Prostate gland (tissue), 2 donors: ENCODE measurements around the gene BPIFB6. TPM values are rescaled to one million over a fixed set of nuclear protein-coding genes. Genes with fewer than 3 reads are reported as not detected.

Source experiments
- DNase-seq: peaks from one replicate; pipeline ENCODE4 v3.0.0-alpha.2; 2019; ENCODE audit warnings: low spot score
- H3K27ac ChIP-seq, 2 donors: fragments of 200-600 bp; sonication (generic); 2 replicates each; pipeline ENCODE4 v1.5.1; 2017 to 2019
- H3K27me3 ChIP-seq: fragments of 200-600 bp; sonication (generic); replicated peaks from 2 replicates; pipeline ENCODE4 v1.5.1; 2019; ENCODE audit not compliant: insufficient read depth
- H3K36me3 ChIP-seq, 2 donors: fragments of 200-600 bp; sonication (generic); 1 replicate in 1 of 2; 2 replicates in 1 of 2; pipeline versions ENCODE4 v1.5.1 to v1.8.1; 2017 to 2019
- H3K4me1 ChIP-seq: fragments of 200-600 bp; sonication (generic); replicated peaks from 2 replicates; pipeline ENCODE4 v1.5.1; 2019
- H3K4me3 ChIP-seq, 2 donors: fragments of 200-600 bp; sonication (generic); 2 replicates each; pipeline ENCODE4 v1.5.1; 2017 to 2019
- H3K9me3 ChIP-seq: fragments of 200-600 bp; sonication (generic); 2 replicates; pipeline ENCODE4 v1.5.1; 2017
- POLR2A ChIP-seq: fragments of 450-650 bp; IDR thresholded peaks from one replicate; pipeline ENCODE4 v1.6.1; 2016; ENCODE audit warnings: antibody characterized with exemption, mild to moderate bottlenecking
- POLR2AphosphoS5 ChIP-seq: sonication (generic); formaldehyde crosslinking; IDR thresholded peaks from one replicate; pipeline ENCODE4 v1.6.1; 2017; ENCODE audit warnings: antibody characterized with exemption
- WGBS: methylation state at CpG from one replicate; pipeline ENCODE4 v1.1.5; 2018; 5-methylcytosine and 5-hydroxymethylcytosine counted together
- intact Hi-C: fragments of 100-400 bp; cut with DNase I; formaldehyde crosslinking; loops from one replicate; pipeline ENCODE4 v1.14.2; 2022
- total RNA-seq, 2 donors: library from RNA; depleted of rRNA; stranded (reverse); fragments of >200 nt; gene quantifications; one replicate each; pipeline ENCODE4 v1.1.0, GENCODE V29; 2016
- TF ChIP-seq, protein P1 (sequence below), 4 experiments: fragments of 200-600 bp in 2 of 4; fragments of 450-650 bp in 2 of 4; sonication (generic) in 2 of 4; IDR thresholded peaks; 1 replicate in 3 of 4; 2 replicates in 1 of 4; pipeline ENCODE4 v1.5.1; 2016 to 2019; ENCODE audit warnings: antibody characterized with exemption in 4 of 4, mild to moderate bottlenecking in 2 of 4, moderate library complexity in 2 of 4

BPIFB6 gene
- total RNA-seq, 2 donors from 2014 or later = not detected

DNA sequence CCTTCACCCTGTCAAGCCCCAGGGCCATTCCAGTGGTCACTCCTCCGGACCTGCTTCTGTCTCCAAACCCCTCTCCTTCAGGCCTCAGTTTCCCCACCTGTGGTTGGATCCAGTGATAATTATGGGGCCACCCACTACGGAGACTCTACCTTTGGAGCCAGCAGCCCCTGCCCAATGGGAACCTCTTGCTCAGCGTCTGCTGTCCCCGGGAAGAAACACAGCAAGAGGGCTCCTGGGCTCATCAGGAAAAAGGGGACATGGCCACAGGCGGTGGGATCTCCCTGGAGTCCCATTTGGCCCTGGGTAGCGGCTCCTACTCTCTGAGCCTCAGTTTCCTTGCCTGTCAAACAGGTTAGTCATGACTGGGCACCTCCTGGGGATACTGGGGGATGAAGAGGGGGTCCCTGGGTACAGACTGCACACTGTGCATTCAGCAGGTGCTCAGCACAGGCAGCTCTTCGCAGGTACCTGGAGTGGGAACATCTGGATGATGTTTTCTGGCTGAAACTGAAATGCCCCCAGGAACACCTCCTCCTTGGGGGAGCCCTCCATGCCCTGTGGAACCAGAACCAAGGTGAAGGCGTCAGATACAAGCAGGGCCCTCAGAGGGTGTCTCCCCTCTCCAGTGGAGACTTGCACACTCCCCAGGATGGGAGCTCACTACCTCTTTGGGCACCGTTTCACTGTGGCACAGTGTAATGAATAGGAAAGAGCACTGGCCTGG, 46.7 kb upstream of the BPIFB6 start:
- Histone ChIP-seq H3K36me3 (no peaks in the 10 kb centered on the region), H3K4me1 (no peaks in the 10 kb centered on the region), H3K4me3 (no peak overlapping the region), H3K27ac (no peak overlapping the region), H3K27me3 (no peaks in the 10 kb centered on the region), H3K9me3 (no peaks in the 10 kb centered on the region)
- 85% methylated on average over 9 of the region's 9 CpGs for WGBS
- intact Hi-C loops = no loop called here
- TF ChIP-seq POLR2AphosphoS5 = no peak
- TF ChIP-seq POLR2A = no peak
- TF ChIP-seq, protein P1, sequence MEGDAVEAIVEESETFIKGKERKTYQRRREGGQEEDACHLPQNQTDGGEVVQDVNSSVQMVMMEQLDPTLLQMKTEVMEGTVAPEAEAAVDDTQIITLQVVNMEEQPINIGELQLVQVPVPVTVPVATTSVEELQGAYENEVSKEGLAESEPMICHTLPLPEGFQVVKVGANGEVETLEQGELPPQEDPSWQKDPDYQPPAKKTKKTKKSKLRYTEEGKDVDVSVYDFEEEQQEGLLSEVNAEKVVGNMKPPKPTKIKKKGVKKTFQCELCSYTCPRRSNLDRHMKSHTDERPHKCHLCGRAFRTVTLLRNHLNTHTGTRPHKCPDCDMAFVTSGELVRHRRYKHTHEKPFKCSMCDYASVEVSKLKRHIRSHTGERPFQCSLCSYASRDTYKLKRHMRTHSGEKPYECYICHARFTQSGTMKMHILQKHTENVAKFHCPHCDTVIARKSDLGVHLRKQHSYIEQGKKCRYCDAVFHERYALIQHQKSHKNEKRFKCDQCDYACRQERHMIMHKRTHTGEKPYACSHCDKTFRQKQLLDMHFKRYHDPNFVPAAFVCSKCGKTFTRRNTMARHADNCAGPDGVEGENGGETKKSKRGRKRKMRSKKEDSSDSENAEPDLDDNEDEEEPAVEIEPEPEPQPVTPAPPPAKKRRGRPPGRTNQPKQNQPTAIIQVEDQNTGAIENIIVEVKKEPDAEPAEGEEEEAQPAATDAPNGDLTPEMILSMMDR (IDR thresholded peaks at IDR 0.05) = no peak
- no peak for DNase-seq

DNA sequence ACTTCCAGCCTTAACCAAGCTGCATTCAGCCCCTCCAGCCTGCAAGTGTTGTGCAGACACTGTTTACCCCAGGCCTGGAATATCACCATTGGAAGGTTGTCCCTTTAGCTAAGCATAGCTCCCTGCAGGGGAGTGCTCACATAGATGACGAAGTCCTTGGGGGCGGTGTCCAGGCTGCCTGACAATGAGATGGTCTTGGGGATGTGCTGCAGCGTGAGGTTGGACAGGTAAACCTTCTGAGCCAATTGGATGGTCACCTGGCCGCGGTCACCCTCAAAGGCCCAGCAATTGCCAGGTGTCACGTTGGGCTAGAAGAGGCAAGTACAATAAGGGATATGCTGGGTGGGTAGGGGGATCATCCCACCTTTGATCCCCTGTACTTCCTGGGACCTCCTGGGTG, 45.9 kb upstream of the BPIFB6 start:
- intact Hi-C loops = no loop called here
- WGBS = 89% methylated on average over 6 of the region's 6 CpGs
- H3K27me3 ChIP-seq = no peaks in the 10 kb centered on the region
- H3K9me3 ChIP-seq = no peaks in the 10 kb centered on the region
- no peak for DNase-seq
- no peak overlapping the region for H3K27ac ChIP-seq
- no peak overlapping the region for H3K4me3 ChIP-seq
- TF ChIP-seq, protein P1 (IDR thresholded peaks at IDR 0.05) = no peak
- TF ChIP-seq POLR2AphosphoS5 (no peak), POLR2A (no peak)
- no peaks in the 10 kb centered on the region for H3K36me3 ChIP-seq
- no peaks in the 10 kb centered on the region for H3K4me1 ChIP-seq

DNA sequence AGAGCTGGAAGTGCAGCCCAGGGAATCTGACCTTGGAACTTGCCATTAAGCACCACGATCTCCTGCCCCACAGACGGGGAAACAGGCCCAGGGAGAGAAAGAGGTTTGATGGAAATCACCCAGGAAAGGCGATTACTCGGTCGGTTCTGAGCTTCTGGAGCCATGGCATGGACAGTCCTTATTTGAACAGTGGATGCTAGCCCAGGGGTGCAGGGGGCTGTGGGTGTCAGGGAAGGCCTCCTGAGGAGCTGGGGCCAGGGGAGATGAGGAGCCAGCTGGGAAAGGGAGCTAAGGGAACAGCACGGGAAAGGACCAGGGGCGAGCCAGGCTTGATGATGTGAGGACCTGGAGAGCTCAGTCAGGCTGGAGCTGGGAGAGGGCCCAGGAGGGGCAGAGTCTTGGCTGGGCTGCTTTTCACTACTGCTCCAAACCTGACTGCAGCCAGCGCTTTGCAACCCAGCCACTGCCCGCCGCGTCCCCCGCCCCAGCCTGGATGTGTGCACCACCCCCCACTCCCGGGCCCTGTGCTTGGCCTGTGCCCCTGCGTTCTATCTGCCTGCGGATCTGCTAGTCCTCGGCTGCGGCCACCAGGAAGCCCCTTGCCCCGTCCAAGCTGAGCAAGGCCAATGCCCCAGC, 45.0 kb upstream of the BPIFB6 start:
- no peak overlapping the region for H3K27ac ChIP-seq
- H3K4me3 ChIP-seq = no peak overlapping the region
- H3K36me3 ChIP-seq = no peaks in the 10 kb centered on the region
- no peaks in the 10 kb centered on the region for H3K27me3 ChIP-seq
- no peaks in the 10 kb centered on the region for H3K4me1 ChIP-seq
- H3K9me3 ChIP-seq = no peaks in the 10 kb centered on the region
- WGBS = 81% methylated on average over 18 of the region's 18 CpGs
- TF ChIP-seq POLR2AphosphoS5 (no peak), POLR2A (no peak)
- TF ChIP-seq, protein P1 (IDR thresholded peaks at IDR 0.05) = no peak
- DNase-seq = no peak
- intact Hi-C loops = no loop called here

DNA sequence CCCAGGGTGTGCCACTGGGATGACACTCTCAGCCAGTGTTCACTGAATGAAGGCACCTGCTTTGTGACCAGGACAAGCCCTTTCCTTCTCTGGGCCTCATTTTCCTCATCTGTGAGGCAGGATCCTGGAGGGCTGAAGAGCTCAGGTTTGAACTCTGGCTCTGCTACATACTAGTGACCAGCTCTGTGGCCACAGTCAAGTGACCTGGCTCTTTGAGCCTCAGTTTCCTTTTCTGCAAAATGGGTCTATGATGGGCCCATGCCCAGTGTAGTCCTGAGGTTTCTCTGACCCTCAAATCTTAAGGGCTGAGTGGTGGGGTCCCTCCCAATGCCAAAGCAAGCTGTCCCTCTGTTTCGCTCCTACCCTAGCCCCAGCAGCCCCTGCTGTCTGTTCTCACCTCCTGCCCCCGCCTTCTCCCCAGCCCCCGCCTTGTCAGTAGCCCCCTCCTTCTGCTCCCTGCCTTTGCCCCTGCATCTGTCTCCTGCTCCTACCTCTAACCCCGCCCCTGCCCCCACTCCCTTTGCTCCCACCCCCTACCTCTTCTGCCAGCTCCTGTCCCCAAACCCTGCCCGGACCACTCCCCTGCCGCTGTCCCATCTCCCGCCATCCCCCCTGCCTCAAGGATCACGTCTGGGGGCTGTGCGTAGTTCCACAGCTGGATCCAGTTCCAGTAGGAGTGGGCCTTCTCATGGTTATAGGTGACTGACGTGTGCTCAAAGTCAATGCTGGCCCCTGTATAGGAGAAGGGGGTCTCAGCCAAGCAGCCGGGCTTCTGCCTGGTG, 44.2 kb upstream of the BPIFB6 start:
- no peaks in the 10 kb centered on the region for H3K27me3 ChIP-seq
- WGBS = 84% methylated on average over 11 of the region's 11 CpGs
- H3K9me3 ChIP-seq = no peaks in the 10 kb centered on the region
- H3K36me3 ChIP-seq = no peaks in the 10 kb centered on the region
- TF ChIP-seq POLR2AphosphoS5 (no peak), POLR2A (no peak)
- TF ChIP-seq, protein P1 (IDR thresholded peaks at IDR 0.05) = no peak
- no peak for DNase-seq
- no peak overlapping the region for H3K27ac ChIP-seq
- intact Hi-C loops = no loop called here
- no peak overlapping the region for H3K4me3 ChIP-seq
- H3K4me1 ChIP-seq = no peaks in the 10 kb centered on the region
